ENCODE results near the gene MXD4. TPM values are rescaled to one million over a fixed set of nuclear protein-coding genes. Genes with fewer than 3 reads are reported as not detected.

MXD4 gene
- total and polyA plus RNA-seq, 2 of the 13 experiments (the other 11 are each of a cell fraction or from before 2014, with no cell fraction given): 29.0 to 31.3 TPM

DNA sequence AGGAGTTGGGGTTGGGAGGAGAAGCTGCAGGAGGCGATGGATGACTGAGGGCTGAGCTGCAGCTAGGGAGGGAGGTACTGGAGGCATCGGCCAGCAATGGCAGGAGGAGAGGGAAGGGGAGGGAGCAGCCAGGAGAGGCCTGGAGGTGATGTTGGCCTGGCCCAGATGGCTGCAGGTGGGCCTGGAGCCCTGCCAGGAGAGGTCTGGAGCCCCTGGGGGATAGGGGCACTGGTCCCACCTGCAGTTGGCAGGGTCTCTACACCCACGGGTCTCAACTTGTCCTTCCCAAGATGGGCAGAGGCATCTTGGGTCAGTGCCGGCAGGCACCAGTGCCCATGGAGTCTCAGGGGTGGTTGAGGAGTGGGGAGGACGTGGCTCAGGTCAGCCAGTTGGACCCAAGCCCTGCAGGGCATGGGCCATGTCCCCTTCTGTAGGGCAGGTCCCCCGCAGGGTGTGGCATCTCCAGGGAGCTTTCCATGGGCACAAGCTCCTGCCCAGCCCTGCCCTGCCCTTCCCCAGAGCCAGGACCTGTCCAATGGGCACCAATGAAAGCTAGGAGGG, 2.7 kb upstream of the MXD4 start:
- no TSS peak for BruUV-seq (replicated peaks)
- CTCF ChIA-PET (ENCODE audit: low intra/inter-chr PET ratio, low total read pairs): no interaction called here
- H3K4me1 ChIP-seq (ENCODE audit: insufficient read depth, low read length): peaks cover 27% of the 10 kb centered on the region
- H3K4me3 ChIP-seq (replicated peaks in 1 of 3; ENCODE audit: insufficient read depth in 1 of 3, low read depth in 2 of 3, low read length in 3 of 3): no peak overlapping the region
- 0 out of 5 replicates have a peak, but pooled peaks cover 0 to 1% of the 10 kb centered on the region in 2 experiments for H3K36me3 ChIP-seq (replicated peaks in 1 of 2; ENCODE audit: control insufficient read depth in 1 of 2, insufficient read depth in 2 of 2, low read length in 2 of 2)
- H3K9ac ChIP-seq (ENCODE audit: insufficient read depth, low read depth, low read length): no peak overlapping the region
- no peak overlapping the region for H2AFZ ChIP-seq (ENCODE audit: low read length)
- WGBS (ENCODE audit: low lambda C conversion rate): 4% methylated on average over 2 of the region's 6 CpGs
- no peaks in the 10 kb centered on the region for H3K9me3 ChIP-seq (ENCODE audit: low read length)
- peaks cover 9% of the 10 kb centered on the region for H3K79me2 ChIP-seq (ENCODE audit: insufficient read depth, low read length)
- ATAC-seq (no peak), FAIRE-seq (no peak), DNase-seq (ENCODE audit: low spot score) (no peak)
- H3K27ac ChIP-seq (ENCODE audit: extremely low read length, insufficient read depth, low read length): no peak overlapping the region
- H3K27me3 ChIP-seq (ENCODE audit: control insufficient read depth in 1 of 2, insufficient read depth in 2 of 2, low read length in 2 of 2): peaks cover 17 to 50% of the 10 kb centered on the region in 2 experiments; a peak in 4 of 5 replicates
- no peaks in the 10 kb centered on the region for H4K20me1 ChIP-seq (ENCODE audit: insufficient read depth, low read length)
- POLR2A ChIA-PET: no interaction called here
- H3K4me2 ChIP-seq (ENCODE audit: low read depth, low read length): no peak overlapping the region
- intact Hi-C loops (cut with micrococcal nuclease; ENCODE audit: unreplicated experiment): no loop called here
- in situ Hi-C loops (cut with HindIII; ENCODE audit: extremely low pct_ligation_motif_present, low pct_unique_long_range_greater_than_20kb): no loop called here
- TF ChIP-seq NFE2L2 (IDR thresholded peaks at IDR 0.05; ENCODE audit: low read length): no peak
- TF ChIP-seq CCAR2 (optimal IDR thresholded peaks at IDR 0.05; ENCODE audit: low read depth, low read length): no peak
- TF ChIP-seq, protein P1, sequence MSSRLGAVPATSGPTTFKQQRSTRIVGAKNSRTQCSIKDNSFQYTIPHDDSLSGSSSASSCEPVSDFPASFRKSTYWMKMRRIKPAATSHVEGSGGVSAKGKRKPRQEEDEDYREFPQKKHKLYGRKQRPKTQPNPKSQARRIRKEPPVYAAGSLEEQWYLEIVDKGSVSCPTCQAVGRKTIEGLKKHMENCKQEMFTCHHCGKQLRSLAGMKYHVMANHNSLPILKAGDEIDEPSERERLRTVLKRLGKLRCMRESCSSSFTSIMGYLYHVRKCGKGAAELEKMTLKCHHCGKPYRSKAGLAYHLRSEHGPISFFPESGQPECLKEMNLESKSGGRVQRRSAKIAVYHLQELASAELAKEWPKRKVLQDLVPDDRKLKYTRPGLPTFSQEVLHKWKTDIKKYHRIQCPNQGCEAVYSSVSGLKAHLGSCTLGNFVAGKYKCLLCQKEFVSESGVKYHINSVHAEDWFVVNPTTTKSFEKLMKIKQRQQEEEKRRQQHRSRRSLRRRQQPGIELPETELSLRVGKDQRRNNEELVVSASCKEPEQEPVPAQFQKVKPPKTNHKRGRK (CRISPR knock-in tag; IDR thresholded peaks at IDR 0.05): no peak
- TF ChIP-seq ZNF335 (CRISPR knock-in tag; IDR thresholded peaks at IDR 0.05): no peak
- TF ChIP-seq REXO4 (CRISPR knock-in tag; IDR thresholded peaks at IDR 0.05; ENCODE audit: borderline replicate concordance): no peak
- TF ChIP-seq, protein P2, sequence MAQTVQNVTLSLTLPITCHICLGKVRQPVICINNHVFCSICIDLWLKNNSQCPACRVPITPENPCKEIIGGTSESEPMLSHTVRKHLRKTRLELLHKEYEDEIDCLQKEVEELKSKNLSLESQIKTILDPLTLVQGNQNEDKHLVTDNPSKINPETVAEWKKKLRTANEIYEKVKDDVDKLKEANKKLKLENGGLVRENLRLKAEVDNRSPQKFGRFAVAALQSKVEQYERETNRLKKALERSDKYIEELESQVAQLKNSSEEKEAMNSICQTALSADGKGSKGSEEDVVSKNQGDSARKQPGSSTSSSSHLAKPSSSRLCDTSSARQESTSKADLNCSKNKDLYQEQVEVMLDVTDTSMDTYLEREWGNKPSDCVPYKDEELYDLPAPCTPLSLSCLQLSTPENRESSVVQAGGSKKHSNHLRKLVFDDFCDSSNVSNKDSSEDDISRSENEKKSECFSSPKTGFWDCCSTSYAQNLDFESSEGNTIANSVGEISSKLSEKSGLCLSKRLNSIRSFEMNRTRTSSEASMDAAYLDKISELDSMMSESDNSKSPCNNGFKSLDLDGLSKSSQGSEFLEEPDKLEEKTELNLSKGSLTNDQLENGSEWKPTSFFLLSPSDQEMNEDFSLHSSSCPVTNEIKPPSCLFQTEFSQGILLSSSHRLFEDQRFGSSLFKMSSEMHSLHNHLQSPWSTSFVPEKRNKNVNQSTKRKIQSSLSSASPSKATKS (CRISPR knock-in tag; IDR thresholded peaks at IDR 0.05): no peak
- no peak for TF ChIP-seq TBX2 (CRISPR knock-in tag; IDR thresholded peaks at IDR 0.05; ENCODE audit: borderline replicate concordance)
- no peak for TF ChIP-seq ZNF570 (CRISPR knock-in tag; IDR thresholded peaks at IDR 0.05; ENCODE audit: borderline replicate concordance)
- no peak for TF ChIP-seq SNAPC2 (CRISPR knock-in tag; IDR thresholded peaks at IDR 0.05)
- TF ChIP-seq ZNF274 (CRISPR knock-in tag; IDR thresholded peaks at IDR 0.05): no peak
- TF ChIP-seq CCDC6 (CRISPR knock-in tag; IDR thresholded peaks at IDR 0.05): no peak
- no peak for TF ChIP-seq ZBTB20 (CRISPR knock-in tag; IDR thresholded peaks at IDR 0.05; ENCODE audit: borderline replicate concordance, low read depth)
- no peak for TF ChIP-seq ZNF441 (CRISPR knock-in tag; IDR thresholded peaks at IDR 0.05; ENCODE audit: borderline replicate concordance)
- TF ChIP-seq ZNF766 (CRISPR knock-in tag; IDR thresholded peaks at IDR 0.05; ENCODE audit: borderline replicate concordance): no peak
- TF ChIP-seq ZNF577 (CRISPR knock-in tag; IDR thresholded peaks at IDR 0.05; ENCODE audit: borderline replicate concordance, low read depth): no peak
- no peak for TF ChIP-seq MBNL3 (CRISPR knock-in tag; conservative IDR thresholded peaks at IDR 0.05)
- TF ChIP-seq, protein P3, sequence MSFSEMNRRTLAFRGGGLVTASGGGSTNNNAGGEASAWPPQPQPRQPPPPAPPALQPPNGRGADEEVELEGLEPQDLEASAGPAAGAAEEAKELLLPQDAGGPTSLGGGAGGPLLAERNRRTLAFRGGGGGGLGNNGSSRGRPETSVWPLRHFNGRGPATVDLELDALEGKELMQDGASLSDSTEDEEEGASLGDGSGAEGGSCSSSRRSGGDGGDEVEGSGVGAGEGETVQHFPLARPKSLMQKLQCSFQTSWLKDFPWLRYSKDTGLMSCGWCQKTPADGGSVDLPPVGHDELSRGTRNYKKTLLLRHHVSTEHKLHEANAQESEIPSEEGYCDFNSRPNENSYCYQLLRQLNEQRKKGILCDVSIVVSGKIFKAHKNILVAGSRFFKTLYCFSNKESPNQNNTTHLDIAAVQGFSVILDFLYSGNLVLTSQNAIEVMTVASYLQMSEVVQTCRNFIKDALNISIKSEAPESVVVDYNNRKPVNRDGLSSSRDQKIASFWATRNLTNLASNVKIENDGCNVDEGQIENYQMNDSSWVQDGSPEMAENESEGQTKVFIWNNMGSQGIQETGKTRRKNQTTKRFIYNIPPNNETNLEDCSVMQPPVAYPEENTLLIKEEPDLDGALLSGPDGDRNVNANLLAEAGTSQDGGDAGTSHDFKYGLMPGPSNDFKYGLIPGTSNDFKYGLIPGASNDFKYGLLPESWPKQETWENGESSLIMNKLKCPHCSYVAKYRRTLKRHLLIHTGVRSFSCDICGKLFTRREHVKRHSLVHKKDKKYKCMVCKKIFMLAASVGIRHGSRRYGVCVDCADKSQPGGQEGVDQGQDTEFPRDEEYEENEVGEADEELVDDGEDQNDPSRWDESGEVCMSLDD (CRISPR knock-in tag; IDR thresholded peaks at IDR 0.05; ENCODE audit: borderline replicate concordance): no peak

Measured in HepG2 (cell line).